NCI-H446 (cell line): ENCODE data around the gene SMIM1.

Experiments
- DNase-seq, 2 experiments: peaks; one replicate each; lab custom pipeline; 2025; lab: John Stamatoyannopoulos, UW

The SMIM1 gene

GRCh38 chr1:3777078-3777547 lies 4.6 kb downstream of the SMIM1 start:
- peak in 1 of 2 experiments; percentile 34 for DNase-seq

GRCh38 chr1:3777647-3778589 lies 5.4 kb downstream of the SMIM1 start:
- DNase-seq: no peak

GRCh38 chr1:3778590-3779264 lies 6.2 kb downstream of the SMIM1 start:
- DNase-seq: peak in 1 of 2 experiments; percentile 40

DNA sequence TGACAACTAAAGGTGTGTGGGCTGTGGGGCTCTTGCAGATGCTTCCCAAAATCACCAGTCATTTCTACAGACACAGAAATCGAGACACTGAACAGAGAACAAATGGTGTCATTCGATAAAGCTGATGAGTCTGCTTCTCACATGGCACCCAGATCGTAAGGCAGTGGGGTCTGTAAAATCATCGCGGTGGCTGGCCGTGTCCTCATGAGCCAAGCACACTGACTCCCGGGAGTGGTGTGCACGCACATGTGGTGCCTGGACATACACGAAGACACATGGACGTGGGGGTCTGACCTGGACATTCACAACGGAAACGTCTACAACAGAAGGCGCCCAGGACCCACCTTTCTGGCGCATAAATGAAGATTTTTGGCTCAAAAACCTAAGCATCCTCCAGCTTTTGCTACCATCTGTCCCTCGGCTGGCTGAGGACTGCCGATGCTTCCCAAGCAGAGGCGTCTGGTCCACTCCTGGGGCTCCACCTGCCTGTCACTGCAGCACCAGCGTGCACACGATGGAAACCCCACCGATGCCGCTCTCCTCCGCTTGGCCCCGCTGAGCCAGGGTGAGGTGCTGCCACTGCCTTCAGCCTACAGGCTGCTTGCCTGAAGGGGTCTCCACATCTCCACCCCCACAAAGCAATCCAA lies 6.8 kb downstream of the SMIM1 start:
- no peak for DNase-seq

- DNase-seq: no peak
Measured at GRCh38 chr1:3779912-3780416, 7.4 kb downstream of the SMIM1 start.

DNA sequence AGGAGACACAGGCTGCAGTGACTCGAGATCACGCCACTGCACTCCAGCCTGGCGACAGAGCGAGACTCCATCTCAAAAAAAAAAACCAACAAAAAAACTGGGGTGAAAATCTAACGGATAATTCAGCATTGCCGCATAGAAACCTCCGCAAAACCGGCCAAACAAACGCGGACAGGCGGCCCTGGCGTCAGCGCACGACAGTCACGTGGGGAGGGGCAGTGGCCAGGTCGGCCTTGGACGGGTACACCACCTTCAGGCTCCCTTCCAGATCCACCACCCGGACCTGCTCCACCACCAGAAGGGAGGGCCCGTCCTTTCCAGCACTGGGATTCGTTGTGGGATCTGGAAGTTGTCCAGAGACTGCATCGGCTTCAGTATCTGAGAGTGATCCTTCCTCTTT lies 8.4 kb downstream of the SMIM1 start:
- no peak for DNase-seq

DNA sequence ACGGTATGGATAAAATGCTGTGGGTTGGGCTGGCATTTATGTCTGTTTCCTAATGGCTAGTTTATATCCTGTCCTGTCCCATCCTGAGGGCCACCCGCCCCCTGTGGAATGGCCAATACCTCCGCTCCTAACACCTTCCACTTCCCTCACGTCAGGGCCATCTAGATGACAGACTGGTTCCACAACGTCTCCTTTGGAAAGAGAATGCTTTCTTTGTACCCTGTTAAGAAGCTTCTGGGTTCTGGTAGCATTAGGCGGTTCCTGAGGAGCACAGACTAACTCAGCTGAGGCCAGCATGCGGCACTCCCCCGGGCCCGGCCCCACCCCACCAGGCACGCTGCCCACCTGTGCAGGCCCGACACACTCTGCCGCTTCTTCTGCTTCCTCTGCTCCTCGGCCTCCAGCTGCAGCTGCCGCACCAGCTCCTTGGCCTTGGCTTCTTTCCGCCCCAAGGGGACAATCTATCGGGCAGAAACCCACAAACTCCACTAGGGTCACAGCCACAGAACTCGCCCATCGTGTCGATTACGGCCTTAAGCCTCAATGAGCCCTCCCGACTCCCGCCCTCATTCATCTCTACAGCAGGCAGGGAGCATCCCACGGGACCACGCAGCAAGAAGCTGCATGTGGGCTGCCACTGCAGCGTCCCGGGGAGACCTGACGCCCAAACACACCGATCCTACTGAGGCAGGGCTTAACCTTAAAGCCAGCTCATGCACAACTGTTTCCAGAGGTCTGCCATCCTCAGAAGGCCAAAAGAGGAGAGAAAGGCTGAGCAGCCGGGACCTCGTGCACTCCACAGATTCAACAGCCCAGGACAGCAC lies 11.3 kb downstream of the SMIM1 start:
- no peak for DNase-seq

GRCh38 chr1:3785045-3785444 lies 12.5 kb downstream of the SMIM1 start:
- DNase-seq: no peak

- no peak for DNase-seq
Measured at GRCh38 chr1:3785456-3786157, 13.1 kb downstream of the SMIM1 start.

DNA sequence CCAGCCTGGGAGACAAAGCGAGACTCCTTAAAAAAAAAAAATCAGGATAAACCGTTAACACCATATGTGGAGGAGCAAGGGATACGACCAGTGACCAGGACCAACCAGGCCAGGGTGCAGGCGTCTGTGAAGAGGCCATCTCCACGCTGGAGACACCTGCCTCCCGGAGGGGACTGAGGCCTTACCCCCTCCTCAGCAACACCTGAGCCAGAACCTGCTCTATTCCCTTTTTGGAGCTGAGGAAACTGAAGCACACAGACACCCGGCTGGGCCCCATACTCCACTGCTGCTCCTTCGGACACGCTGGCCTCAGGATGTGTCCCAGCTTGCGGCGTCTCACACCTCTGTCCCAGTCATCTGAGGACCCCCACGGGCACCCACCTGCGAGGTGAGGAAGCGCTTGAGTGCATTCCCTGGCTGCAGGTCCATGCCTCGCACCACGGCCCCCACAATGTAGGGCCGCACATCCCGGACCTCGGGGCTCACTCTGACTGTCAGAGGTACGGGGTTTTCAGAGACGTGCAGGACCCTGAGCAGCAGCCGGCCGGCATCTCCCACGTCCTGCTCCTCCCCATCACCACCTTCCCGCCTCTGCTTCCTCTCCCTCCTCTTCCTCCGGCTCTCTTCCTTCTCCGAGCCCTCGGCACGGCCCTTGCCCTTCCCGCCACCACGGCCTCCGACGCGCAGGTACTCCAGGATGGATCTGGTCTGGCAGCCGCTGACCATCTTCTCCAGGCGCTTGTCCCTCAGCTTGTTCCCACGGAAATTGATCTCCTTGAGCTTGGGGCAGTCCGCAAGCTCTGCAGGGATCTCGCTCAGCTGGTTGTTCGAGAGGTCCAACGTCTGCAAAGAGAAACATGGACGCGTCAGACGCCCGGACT lies 14.2 kb downstream of the SMIM1 start:
- no peak for DNase-seq

DNA sequence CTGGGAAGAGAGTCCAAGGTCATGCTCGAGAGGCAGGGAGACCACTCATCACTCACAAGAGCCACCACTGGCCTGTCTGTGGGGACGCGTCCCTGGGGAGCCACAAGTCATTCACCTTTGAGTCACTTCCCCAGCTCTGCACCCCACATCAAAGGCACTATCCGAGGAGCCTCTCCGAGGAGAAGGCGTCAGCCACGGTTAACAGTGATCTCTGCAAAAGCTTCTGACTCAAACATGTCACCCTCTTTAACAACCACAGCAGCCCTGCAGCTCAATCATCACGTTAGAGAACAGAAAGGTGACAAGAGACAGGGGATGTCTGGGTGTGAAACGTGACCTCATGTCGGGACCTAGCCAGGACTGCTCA lies 14.8 kb downstream of the SMIM1 start:
- DNase-seq: no peak

DNA sequence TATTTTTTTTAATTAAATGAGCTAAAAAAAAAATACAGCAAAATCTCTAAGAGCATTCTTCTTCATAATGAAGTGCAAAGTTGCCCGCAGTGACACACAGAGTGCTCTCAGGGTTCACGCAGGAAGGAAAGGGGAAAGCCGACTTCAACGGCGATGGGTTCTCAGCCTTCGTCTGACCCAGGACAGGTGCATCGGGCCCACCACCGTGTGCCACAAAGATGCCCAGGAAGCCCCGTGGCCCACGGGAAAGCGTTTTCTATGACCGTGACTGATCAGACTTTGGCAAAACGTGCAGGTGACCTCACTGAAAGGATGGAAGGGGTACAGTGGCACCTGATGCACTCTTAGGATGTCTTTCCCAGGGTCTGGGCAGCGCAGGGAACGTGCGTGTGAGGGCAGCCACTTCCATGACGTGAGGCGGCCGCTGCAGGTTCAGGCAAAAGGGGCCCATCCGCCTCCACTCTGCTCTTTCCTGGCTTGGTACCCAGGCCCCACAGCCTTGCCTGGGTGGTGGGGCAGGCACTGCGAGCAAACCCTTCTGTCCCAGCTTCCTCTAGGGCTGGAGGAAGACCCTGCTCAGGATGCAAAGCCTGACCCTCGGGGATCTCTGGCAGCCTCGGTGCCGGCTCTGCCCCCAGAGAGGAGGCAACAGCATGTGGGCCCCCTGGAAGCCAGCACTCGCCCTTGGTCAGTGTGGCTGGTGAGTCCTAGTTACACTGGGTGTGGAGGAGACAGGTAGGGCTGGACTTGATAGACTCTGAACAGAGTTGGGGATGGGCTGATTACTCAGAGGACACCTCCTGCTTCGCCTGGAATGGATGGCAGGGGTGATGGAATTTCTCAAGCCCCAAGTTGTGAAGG lies 15.4 kb downstream of the SMIM1 start:
- DNase-seq: no peak

DNA sequence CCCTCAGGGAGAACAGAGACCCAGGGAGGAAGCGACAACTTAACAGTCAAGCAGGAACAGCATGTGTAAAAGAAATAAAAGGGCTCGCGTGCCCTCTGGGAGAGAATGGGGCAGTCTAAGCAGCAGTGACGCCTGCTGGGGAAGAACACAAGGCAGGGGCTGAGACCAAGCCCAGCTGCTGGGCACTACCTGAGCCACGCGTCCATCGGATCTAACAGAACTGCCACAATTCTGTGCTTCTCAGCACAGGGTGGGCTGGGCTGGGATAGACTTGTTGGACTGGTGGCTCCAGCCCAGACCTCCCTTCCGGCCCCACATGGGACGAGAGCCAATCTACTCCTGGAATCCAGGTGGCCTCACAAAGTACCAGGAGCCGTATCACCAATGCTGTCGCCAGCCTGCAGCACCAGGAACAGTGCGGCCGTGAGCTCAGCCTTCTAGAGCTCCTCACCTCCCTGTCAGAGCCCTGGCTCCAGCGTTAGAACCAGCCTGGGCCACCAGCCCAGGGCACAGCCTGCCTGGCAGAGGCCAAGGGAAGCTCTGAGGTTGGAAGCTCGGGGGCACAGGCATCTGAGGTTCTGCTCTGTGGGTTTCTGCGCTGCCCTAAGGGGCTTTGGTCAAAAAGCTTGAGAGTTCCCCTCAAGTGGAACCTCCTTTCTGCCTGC lies 16.3 kb downstream of the SMIM1 start:
- no peak for DNase-seq

- DNase-seq: no peak
Measured at GRCh38 chr1:3789421-3790300, 17.1 kb downstream of the SMIM1 start.

DNA sequence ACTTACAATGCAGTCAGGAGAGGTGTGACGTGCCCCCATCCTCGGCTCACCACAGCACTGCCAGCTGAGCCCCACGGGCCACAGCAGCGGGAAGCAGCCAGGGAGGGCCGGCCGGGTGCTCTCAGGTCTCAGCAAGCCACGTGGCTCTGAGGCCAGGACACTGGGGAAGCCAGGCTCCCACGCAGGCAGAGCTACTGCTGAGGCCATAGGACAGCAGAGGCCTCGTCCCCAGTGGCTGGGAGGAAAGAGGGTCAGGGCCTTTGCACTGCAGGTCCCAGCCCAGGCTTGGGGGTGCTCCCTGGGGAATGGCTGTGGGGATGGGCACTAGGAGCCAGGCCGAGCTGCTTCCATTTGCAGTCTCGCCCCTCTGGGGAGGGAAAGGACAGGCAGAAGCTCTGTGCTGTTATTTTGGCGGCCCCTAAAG lies 18.0 kb downstream of the SMIM1 start:
- no peak for DNase-seq

DNA sequence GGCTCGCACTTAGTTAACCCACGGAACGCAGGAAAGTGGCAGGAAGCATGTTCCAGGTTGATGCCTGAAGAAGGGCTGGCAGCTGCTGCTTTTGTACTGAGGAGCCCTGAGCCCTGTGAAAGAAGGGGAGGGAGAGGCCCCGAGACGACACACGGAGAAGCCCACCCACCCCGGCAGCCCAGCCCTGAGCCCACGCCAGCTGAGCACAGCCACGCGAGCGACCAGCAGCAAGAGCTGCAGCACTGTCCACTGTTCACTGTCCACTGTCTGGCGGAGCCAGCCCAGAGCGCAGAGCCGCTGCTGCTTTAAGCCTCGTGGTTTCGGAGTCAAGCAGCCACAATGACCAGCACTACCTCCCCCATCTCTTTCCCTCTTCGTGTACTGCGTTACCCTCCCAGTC lies 18.4 kb downstream of the SMIM1 start:
- no peak for DNase-seq

DNA sequence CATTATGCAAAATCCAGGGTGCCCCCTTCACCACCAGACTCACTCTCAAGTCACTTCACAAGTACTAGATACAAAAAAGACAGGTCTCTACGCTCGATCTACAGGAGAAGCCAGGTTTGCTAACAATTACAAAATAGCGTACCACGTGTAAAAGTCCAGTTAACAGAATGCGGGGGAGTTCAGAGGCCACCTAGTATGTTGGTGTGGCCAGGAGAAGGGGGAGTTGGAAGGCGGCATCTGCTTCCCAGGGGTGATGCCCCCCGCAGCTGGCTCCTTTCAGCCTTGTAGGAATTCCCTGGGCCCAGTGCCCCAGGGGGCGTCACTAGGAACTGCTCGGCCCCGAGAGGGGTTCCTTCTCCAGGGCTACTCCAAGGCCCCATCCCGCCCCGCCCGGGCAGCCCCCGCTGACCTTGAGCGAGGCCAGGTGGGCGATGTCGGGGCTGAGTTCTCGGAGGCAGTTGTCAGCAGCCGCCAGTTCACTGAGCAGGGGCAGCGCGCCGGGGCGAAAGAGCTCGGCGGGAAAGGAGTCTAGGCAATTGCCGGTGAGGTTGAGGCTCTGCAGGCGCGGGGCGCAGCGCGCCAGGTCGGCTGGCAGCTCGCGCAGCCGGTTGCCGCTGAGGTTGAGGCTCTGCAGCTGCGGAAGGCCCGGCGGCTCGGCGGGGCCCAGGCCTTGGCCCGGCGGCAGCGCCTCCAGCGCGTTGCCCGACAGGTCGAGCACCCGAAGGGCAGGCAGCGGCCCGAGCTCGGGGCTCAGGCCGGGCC lies 23.1 kb downstream of the SMIM1 start:
- no peak for DNase-seq
